Sigmoid colon (tissue), 4 donors: Measurements from ENCODE around the gene MYRFL.

Experiments
- EP300 ChIP-seq, 4 donors: sonication (generic); formaldehyde crosslinking; IDR thresholded peaks; one replicate each; pipeline ENCODE4 v1.6.1; 2017; ENCODE audit warnings: antibody characterized with exemption in 4 of 4
- POLR2AphosphoS5 ChIP-seq, 4 donors: sonication (generic); formaldehyde crosslinking; IDR thresholded peaks; one replicate each; pipeline ENCODE4 v1.6.1; 2017; ENCODE audit warnings: antibody characterized with exemption in 4 of 4
- TF ChIP-seq, protein P1 (sequence below), 4 experiments: fragments of 450-650 bp in 3 of 4; fragments of 200-600 bp in 1 of 4; IDR thresholded peaks; one replicate each; pipeline ENCODE4 v1.5.1; 2016 to 2019; ENCODE audit warnings: antibody characterized with exemption in 4 of 4, mild to moderate bottlenecking in 3 of 4, moderate library complexity in 2 of 4

DNA sequence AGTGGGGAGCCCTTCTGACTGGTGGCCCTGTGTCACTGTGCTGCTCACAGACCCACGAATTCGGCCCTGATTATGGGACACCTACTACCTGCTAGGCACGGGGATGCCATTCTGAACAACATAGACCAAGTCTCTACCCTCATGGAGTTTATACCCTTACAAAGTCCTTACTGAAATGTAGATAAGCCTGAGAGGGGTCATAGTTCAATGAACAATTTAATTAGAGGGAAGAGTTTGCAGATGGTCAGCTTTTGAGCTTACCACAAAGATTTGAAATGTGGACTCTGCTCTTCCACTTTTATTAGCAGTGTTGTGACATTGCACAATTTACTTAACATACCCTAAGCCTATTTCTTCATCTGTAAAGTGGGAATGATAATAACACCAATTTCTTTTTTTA lies 161.1 kb downstream of the MYRFL start:
- TF ChIP-seq, protein P1, sequence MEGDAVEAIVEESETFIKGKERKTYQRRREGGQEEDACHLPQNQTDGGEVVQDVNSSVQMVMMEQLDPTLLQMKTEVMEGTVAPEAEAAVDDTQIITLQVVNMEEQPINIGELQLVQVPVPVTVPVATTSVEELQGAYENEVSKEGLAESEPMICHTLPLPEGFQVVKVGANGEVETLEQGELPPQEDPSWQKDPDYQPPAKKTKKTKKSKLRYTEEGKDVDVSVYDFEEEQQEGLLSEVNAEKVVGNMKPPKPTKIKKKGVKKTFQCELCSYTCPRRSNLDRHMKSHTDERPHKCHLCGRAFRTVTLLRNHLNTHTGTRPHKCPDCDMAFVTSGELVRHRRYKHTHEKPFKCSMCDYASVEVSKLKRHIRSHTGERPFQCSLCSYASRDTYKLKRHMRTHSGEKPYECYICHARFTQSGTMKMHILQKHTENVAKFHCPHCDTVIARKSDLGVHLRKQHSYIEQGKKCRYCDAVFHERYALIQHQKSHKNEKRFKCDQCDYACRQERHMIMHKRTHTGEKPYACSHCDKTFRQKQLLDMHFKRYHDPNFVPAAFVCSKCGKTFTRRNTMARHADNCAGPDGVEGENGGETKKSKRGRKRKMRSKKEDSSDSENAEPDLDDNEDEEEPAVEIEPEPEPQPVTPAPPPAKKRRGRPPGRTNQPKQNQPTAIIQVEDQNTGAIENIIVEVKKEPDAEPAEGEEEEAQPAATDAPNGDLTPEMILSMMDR (IDR thresholded peaks at IDR 0.05) = no peak
- TF ChIP-seq POLR2AphosphoS5 (IDR thresholded peaks at IDR 0.05) (no peak), EP300 (IDR thresholded peaks at IDR 0.05) (no peak)
